Fibroblast of villous mesenchyme (primary cell): ENCODE data around the gene FOXA1. TPM values are rescaled to one million over a fixed set of nuclear protein-coding genes. Genes with fewer than 3 reads are reported as not detected.
A peak's percentile ranks its signal among the peaks of the same experiment; 100 is the strongest.

ENCODE experiments used
- DNase-seq: peaks from one replicate; pipeline ENCODE4 v3.0.0-alpha.2; 2010; ENCODE audit warnings: low read depth
- H3K4me3 ChIP-seq: 2 replicates; pipeline ENCODE4 v1.5.1; 2011; ENCODE audit warnings: low read depth, mild to moderate bottlenecking, low read length
- total RNA-seq: library from RNA; depleted of rRNA; stranded (reverse); fragments of >200 nt; gene quantifications from 2 replicates; pipeline ENCODE4 v1.2.3, GENCODE V29; 2012
- TF ChIP-seq, protein P1 (sequence below): IDR thresholded peaks from 2 replicates; pipeline ENCODE4 v1.5.1; 2012; ENCODE audit warnings: low read depth, mild to moderate bottlenecking, low read length; ENCODE audit not compliant: insufficient read depth

Gene FOXA1
- total RNA-seq, 1 donor, result not detected

DNA sequence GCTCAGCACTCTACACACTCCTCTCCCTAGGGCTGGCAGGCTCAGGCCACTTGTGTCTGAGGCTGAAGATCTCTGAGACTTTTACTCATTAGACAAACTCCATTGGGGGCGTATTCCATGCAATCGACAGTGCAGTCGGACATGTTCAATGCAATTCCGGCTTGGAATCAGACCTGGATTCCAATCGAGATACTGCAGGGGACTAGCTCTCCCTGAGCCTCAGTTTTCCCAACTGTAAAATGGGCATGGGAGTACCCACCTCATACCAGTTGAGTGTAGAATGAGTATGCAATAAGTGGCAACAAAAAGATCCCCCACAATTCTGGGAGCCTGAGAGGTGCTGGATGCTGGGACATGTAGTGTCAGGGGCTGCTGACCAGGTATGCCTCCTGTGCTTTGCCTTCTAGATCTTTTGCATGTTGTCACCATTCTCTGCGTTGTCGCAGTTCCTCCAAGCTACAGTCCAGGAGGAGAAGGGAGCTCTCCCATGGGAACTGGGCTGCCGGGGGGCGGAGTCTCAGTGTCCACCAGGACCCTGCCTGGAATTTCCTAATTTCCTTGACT is 8.7 kb upstream of the FOXA1 start:
- no peak for DNase-seq
- H3K4me3 ChIP-seq, result no peak overlapping the region
- TF ChIP-seq, protein P1, sequence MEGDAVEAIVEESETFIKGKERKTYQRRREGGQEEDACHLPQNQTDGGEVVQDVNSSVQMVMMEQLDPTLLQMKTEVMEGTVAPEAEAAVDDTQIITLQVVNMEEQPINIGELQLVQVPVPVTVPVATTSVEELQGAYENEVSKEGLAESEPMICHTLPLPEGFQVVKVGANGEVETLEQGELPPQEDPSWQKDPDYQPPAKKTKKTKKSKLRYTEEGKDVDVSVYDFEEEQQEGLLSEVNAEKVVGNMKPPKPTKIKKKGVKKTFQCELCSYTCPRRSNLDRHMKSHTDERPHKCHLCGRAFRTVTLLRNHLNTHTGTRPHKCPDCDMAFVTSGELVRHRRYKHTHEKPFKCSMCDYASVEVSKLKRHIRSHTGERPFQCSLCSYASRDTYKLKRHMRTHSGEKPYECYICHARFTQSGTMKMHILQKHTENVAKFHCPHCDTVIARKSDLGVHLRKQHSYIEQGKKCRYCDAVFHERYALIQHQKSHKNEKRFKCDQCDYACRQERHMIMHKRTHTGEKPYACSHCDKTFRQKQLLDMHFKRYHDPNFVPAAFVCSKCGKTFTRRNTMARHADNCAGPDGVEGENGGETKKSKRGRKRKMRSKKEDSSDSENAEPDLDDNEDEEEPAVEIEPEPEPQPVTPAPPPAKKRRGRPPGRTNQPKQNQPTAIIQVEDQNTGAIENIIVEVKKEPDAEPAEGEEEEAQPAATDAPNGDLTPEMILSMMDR, result no peak

DNA sequence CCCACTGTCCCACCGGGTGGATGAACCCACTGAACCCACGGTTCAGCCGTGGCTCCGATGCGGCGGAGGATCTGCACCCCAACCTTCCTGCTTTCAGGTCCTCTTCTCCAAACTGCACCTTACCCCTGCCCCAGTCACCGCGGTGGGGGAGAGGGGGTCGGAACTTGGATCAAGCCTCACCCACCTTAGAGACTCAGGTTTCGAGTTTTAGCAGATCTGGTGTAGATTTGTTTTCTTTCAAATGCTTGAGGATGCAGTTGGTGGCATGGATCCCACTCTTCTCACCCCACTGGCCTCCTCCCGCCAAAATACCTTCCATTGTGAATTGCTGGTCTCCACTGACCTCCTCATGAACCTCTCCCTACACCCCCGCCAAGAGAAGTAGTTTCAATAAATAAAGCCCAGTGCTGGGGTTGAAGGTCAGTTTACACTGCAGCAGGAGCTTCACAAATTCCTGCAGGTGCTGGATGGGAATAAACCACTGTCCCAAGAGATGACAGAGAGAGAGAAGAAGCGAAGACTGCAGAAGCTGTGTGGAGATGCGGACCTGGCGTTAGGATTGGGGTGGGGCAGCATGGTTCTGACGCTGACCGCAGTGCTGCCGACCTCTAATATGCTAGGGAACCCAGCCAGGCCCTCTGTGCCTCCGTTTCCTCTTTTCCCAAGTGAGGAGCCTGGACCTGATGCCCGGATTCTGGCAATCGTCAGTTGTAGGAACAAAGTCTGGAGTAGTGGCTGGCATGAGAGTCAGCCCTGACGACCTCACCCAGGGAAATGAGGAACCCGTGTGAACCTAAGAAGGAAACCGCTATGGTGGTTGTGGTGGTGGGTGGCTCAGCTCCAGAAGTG is 7.8 kb upstream of the FOXA1 start:
- TF ChIP-seq, protein P1, result no peak
- no peak for DNase-seq
- H3K4me3 ChIP-seq, result no peak overlapping the region

DNA sequence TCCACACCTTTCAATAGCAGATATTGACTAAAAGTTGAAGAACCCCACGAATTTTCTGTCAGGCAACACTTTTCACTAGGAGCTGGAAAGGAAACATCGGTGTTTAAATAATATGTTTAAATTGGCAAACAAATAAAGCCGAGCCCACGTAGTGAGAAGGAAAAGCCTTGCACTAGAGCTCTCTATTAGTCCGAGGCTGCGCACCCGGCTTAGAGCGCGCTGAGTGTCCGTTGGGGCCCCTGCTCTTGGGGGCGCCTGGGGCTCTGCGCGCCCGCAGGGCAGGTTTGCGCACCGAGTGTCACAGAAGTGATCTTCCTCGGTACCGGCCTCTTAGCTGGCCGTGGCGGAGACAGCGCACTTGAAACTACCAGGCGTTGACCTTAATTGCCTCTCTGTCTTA is 6.8 kb upstream of the FOXA1 start:
- TF ChIP-seq, protein P1, result no peak
- no peak overlapping the region for H3K4me3 ChIP-seq
- no peak for DNase-seq

DNA sequence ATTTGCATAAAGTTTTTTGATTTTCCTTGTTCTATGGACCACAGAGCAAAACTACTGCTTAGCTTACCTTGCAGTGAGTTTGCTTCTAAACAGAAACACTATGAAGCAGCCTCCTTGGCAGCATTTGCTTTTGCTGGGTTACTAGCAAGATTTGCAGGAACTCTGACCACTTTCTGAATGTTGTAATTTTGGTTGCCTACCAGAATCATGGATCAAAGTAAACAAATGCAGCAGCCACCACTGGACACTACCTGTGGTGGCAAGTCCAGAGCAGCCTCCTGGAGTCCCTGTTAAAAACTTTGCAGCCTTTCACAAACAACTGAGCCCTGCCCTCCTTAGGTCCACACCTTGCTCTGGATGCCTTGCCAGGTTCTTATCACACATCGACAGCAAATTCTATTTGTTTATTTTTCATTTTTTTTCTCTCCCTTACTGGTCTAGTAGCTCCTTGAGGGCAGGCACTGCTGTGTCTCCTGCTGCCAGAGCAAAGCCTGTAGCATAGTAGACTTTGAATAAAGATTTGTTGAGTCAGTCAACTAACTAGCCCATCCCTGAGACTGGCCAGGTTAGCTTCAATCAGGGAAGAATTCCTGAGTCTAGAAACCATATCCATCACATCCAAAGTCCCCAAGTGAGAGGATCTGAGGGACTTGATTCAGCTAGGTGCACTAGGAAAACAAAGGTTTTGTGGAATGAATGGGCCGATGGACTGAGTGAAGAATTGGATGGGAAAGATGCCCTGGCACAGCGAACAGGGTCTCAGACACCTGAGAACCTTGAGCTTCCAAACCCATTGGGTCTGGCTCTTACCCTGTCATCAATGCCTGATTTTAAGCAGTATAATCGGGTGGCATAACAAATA is 6.1 kb upstream of the FOXA1 start:
- TF ChIP-seq, protein P1, result no peak
- no peak overlapping the region for H3K4me3 ChIP-seq
- DNase-seq, result no peak

DNA sequence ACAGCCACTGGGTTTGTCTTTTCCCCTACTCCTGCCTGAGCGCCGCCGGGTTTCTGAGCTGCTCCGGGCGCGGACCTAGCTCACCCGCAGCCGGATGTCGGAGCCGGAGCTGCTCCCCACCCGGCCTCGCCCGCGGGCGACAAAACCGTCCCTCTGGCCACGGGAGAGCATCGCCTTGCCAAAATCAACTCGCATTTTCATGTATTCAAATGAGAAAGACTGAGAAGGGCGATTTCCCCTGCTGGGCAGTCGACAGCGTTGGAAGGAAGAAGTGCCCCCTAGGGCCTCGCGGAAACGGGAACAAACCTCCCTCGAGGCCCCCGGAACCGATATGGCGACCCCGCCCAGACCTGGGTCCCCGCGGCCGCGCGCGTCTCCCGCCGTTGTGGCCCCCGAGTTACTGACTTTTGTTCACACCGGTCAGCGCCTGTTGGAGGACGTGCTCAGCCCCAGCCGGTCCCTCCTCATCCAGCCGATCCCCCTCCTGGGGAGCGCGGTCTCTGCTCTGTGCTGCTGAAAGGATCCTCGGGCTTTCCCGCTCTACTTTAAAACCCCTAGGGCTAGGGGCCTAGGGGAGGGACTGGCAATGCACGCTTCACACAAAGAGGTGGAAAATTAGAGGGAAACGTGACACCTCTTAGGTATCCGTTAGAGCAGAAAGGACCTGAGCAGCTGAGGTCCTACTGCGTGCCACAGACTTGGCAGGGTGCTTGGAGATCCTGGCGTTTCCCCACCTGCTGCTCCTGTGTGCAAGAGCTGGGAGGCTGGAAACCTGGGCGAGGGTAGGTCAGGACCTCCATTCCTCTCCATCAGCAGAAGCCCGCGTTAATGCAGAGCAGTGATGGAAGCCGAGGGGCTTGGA is 4.7 kb upstream of the FOXA1 start:
- peak overlapping the region; percentile 12 for H3K4me3 ChIP-seq
- DNase-seq, result no peak
- TF ChIP-seq, protein P1, result no peak
